GM19035 (cell line): Measurements from ENCODE around the gene OR6C68.
"Not testable (repeated sequence)": the region's sequence is repeated elsewhere in the genome, so short reads cannot be mapped to it uniquely, and the experiment has no call there.

ENCODE experiments used
- ATAC-seq: cut with Tn5 transposase; IDR thresholded peaks from one replicate; pipeline ENCODE4 v1.9.1; 2021; ENCODE audit not compliant: unreplicated experiment

The OR6C68 gene

DNA sequence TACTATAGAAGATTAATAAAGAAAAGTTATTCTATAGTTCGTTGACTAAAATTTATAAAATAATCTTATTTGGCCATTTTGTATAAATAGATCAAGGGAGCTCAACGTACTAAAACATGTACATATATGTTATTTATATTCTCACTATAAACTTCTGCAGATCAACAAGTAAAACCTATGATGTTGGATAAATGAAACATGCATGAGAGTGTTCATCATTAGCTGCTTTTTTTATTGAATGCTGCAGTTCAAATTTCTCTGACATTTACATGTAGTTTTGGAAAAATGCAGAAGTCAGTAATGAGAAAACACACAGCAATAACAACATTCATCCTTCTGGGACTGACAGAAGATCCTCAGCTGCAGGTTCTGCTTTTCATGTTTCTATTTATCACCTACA, at the start of gene OR6C68:
Gene OR6C68, plus strand, starts transcription at position 301 of the 400 bp plus-strand sequence. Its CDS starts 0 bp downstream, at position 301.
- ATAC-seq = no peak

DNA sequence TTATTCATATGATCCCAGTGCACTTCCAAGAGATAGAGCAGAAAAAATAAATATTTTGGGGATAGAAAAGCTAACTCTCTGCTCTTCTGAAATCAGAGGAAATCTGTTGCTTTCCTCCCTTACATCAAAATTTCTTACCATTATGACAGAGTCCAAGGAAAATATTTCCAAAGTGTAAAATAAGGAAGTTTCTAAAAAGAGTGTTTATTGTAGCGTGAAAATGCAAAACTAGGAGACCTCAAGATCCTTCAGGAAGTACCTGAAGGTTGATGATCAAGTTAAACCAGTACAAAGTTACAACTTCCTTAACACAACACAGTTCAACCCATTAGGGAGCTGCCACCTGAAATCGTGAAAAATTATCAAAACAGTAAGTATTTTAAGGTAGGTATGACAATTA, 48.4 kb upstream of the OR6C68 start, which contains the start of gene OR6C2:
Gene OR6C2, plus strand, starts transcription at position 301 of the 400 bp plus-strand sequence. CDS start 8,138 bp downstream, outside the sequence.
- no peak for ATAC-seq

GRCh38 chr12:55445357-55445756, 46.8 kb upstream of the OR6C68 start:
- no peak for ATAC-seq

- ATAC-seq = no peak
Observed at GRCh38 chr12:55446326-55446725, 45.9 kb upstream of the OR6C68 start.

DNA sequence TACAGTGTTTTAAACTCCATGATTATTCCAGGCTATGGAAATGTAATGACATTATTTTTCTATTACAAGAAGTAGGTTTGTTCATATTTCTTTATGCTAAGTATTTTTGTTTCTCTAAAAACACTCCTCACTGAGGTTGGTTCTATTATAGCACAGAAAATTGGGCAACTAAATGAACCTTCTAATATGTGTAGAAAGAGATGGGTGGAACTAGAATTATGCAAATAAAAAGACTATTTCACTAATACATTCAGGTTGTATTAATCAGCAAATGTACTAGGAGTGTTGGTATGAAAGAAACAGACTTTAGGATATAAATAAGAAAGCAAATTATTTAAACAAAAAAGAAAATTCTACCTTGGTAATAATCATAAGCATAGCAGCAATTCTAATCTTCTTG, 43.4 kb upstream of the OR6C68 start:
- no peak for ATAC-seq

- ATAC-seq = not testable (repeated sequence)
Observed at GRCh38 chr12:55464926-55465325, 27.3 kb upstream of the OR6C68 start.

GRCh38 chr12:55467836-55468235, 24.3 kb upstream of the OR6C68 start:
- no peak for ATAC-seq

- ATAC-seq = no peak
Observed at GRCh38 chr12:55469291-55469690, 22.9 kb upstream of the OR6C68 start.

GRCh38 chr12:55470088-55470829, 21.9 kb upstream of the OR6C68 start, which contains the start of gene OR6C70:
OR6C70 (minus strand) TSS chr12:55470138; CDS start chr12:55470138, 0 bp downstream.
- ATAC-seq = no peak

DNA sequence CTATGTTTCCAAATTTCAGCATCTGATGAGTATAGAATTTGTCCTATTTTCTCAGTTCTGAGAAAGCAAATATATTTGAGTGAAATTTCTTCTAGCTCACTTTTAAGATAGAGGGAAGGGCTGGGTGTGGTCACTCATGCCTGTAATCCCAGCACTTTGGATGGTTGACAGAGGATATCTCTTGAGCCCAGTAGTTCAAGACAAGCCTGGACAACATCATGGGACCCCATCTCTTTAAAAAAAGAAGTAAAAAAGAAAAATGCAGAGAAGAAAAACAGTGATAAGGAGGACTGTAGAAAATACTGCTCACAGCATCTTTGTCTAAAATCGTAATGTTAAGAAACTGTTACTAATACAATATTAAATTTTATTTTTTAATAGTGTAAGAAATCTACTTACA, 19.9 kb upstream of the OR6C68 start:
- no peak for ATAC-seq

DNA sequence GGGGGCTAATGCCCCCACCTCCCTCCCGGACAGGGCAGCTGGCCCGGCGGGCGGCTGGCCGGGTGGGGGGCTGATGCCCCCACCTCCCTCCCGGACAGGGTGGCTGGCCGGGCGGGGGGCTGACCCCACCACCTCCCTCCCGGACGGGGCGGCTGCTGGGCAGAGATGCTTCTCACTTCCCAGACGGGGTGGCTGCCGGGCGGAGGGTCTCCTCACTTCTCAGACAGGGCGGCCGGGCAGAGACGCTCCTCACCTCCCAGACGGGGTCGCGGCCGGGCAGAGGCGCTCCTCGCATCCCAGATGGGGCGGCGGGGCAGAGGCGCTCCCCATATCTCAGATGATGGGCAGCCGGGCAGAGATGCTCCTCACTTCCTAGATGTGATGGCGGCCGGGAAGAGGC, 13.0 kb upstream of the OR6C68 start:
- not testable (repeated sequence) for ATAC-seq

DNA sequence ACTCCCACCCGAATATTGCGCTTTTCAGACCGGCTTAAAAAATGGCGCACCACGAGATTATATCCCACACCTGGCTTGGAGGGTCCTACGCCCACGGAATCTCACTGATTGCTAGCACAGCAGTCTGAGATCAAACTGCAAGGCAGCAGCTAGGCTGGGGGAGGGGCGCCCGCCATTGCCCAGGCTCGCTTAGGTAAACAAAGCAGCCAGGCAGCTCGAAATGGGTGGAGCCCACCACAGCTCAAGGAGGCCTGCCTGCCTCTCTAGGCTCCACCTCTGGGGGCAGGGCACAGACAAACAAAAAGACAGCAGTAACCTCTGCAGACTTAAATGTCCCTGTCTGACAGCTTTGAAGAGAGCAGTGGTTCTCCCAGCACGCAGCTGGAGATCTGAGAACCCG, 7.9 kb upstream of the OR6C68 start:
- not testable (repeated sequence) for ATAC-seq

DNA sequence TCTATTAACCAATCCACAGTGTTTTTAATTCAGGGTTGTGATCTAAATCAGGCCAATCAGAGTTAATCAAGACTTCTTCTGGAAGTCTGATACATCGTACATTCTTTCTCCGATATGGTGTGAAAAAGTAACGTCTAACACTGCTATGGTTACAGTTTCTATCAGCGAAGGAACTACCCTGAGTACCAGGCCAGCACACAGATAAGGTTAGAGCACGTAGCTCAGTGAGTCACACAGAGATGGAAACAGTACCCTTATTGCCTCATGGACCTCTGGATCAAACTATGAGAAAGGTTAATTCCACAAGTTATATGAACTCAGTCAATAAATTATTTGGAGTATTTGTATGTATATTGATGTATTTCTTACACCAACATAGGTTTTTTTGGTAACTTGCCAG, 3.3 kb downstream of the OR6C68 start:
- no peak for ATAC-seq

GRCh38 chr12:55499231-55499630, 7.1 kb downstream of the OR6C68 start:
- ATAC-seq = no peak

DNA sequence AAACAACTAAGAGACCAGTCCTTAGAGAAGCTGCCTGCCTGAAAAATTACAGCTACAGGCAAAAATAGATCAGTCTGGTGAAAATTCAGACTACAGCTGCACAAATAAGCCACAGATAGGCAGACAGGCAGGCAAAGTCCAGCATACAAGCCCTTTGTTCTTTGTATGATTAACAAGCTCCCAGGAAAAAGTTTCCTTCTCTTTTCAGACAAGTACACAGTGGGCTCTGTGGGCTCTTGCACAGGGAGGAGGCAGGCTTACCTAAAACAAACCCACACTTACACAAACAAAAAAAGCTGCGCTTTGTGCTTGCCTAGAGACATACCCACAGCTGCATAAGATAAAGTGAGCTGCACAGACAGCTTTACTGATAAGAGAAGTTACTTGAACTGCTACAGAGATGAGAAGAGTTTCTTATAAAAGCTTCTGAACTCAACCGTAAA, 7.7 kb downstream of the OR6C68 start:
- no peak for ATAC-seq

DNA sequence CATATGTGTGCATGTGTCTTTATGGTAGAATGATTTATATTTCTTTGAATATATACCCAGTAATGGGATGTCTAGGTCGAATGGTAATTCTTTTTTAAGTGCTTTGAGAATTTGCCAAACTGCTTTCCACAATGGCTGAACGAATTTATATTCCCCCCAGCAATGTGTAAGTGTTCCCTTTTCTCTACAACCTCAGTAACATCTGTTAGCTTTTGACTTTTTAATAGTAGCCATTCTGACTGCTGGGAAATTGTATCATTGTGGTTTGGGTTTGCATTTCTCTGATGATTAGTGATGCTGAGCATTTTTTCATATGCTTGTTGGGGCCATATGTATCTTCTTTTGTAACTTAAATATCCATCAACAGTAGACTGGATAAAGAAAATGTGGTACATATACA, 9.4 kb downstream of the OR6C68 start:
- no peak for ATAC-seq

DNA sequence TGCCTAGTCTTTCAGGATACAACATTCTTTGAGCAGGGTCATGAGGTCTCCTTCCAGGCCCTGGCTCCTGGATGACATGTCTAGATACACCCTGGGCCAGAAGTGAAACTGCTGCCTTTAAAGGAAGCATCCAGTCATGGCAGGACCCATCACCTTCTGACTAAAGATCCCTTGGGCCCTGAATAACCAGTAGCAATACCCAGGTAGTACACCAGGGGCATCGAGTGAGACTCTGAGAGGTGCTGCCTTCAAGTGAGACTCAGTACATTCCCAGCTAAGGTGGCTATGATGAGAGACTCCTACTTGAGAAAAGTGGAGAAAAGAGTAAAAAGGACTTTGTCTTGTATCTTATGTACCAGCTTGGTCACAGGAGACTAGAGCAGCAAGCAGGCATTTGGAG, 23.5 kb downstream of the OR6C68 start:
- ATAC-seq = no peak

- no peak for ATAC-seq
Observed at GRCh38 chr12:55516391-55516790, 24.2 kb downstream of the OR6C68 start.
